ENCODE results near the gene TEX11.
"Not testable (repeated sequence)": the region's sequence is repeated elsewhere in the genome, so short reads cannot be mapped to it uniquely, and the experiment has no call there.

The TEX11 gene

DNA sequence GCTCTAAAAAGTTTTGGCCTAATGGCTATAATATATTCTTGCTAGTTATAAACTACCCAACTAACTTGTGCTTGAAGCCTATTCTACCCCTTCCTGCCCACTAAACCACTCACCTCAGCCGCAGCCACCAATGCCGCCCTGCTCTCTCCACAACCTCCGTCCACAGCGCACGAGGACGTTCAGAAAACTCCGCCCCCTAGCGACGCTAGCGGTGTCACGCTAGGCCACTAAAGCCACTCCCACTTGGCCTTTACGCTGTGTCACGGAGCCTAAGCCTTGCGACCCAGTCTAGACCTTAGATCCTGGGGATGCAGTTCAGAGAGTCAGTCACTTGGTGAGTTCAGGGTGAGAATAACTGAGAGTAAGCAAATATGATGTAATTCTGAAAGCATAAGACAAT is at the start of gene TEX11:
TSS of gene TEX11 (minus strand) at position 171 of the 400 bp plus-strand sequence. CDS start 922 bp downstream, outside the sequence.
- DNase-seq (ENCODE audit: low read depth in 2 of 2): no peak

DNA sequence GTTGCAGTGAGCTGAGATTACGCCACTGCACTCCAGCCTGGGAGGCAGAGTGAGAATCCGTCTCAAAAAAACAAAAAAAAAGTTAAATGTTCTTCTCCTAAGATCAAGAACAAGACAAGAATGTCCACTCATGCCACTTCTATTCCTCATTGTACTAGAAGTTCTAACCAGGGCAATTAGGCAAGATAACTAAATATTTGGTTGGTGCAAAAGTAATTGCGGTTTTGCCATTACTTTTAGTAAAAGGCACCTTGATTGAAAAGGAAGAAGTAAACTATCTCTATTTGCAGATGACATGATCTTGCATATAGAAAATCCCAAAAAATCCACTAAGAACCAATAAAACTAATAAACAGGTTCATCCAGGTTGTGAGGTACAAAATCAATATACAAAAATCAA is 46.4 kb upstream of the TEX11 start:
- no peak for DNase-seq (ENCODE audit: low read depth in 2 of 2)

DNA sequence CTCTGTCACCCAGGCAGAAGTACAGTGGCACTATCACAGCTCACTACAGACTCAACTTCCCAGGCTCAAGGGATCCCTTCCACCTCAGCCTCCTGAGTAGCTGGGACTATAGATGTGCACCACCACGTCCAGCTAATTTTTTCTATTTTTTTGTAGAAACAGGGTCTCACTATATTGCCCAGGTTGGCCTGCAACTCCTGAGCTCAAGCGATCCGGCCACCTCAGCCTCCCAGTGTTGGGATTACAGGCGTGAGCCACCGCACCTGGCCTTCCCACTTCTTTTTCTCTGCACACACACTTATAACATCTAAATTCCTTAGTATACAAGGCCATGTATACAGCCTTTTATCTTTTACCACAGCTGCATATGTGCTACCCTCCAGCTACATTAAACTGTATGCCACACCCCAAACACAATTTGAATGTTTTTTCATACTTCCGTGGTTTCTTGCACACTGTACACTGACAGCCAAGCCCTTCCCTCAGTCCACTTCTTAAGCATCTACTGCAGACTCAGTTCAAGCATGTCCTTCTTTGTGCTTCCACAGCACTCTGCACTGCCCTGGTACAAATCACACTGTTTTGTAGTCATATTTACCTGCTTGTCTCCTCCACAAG is 15.9 kb upstream of the TEX11 start:
- DNase-seq (ENCODE audit: low read depth in 2 of 2): no peak

DNA sequence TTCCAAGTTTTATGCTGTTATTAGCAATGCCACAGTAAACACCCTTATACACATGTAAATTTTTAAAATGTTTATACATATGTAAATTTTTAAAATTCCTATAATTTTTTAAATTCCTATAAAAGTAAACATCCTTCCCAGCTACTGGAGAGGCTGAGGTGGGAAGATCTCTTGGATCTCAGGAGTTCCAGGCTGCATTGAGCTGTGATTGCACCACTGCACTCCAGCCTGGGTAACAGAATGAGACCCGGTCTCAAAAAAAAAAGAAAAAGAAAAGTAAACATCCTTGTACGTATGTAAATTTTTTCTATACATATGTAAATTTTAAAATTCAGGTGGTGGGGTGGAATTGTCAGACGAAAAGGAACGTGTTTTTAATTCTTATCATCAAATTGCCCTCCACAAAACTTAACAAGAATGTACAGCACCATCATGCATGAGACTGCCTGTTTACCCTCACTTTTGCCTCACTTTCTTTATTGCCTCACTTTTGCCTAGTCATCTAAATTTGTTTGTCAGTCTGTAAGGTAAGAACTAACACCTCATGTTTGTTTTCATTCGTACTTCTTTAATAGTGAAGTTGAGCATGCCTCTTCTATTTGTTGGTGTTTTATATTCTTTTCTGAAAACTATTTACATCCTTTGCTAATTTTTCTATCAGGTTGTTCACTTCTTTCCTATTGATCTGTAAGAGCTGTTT is 14.4 kb upstream of the TEX11 start:
- DNase-seq (ENCODE audit: low read depth in 2 of 2): no peak

DNA sequence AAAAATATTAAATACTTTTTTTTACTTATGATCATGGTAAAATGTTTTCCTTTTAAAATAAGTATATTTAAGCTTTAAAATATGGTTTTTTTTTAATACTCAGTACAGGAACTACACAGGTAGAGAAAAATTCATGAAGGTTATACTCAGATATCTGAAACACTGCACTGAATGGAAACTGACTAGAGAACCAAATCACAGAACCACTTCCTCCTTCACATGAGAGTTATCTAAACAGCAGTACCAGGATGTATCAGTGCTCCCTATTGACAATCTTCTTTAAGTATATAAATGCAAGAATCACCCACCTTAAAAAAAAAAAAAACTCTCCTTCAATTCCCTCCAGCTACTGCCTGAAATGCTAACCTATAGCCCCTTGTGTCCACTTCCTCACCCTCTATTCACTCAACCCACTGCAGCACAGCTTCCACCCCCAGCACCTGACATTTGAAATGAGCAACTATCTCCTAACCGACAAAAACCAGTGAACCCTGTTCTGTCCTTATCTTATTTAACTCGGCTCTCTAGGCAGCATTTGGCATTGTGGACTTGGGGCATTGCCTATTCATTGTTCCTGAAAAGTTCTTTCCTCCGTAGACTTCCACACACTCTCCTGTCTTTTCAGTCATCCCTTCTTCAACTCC is 13.3 kb upstream of the TEX11 start:
- DNase-seq (ENCODE audit: low read depth in 2 of 2): no peak

DNA sequence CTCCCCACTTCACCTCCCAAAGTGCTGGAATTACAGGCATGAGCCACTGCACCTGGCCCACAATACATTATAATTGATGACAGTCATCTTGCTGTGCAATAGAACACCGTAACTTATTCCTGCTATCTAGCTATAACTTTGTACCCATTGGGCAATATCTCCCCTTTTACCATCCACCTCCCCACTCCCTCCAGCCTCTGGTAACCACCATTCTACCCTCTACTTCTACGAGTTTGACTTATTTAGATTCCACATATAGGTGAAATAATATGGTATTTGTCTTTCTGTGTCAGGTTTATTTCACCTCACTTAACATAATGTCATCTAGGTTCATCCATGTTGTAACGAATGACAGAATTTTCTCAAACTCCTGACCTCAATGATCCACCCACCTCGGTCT is 8.2 kb upstream of the TEX11 start:
- no peak for DNase-seq (ENCODE audit: low read depth in 2 of 2)

DNA sequence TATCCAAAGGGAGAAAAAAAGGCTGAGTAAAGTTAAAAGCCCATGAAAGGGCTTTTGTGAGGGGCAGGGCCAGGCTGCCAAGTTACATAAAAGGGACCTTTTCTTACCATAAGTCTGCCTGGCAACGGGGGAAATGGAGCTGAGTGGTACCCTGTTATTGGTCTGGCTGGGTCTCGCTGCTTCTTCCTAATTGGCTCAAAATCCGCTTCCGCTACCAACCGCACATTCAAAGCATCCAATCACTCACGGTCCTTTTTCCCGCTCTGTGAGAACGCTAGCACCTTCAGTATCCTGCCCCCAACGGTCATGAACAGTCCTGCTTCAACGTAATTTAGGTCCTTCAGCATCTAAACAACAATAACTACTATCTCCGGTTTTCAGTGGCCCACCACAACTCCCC is 611 bp downstream of the TEX11 start:
- no peak for DNase-seq (ENCODE audit: low read depth in 2 of 2)

DNA sequence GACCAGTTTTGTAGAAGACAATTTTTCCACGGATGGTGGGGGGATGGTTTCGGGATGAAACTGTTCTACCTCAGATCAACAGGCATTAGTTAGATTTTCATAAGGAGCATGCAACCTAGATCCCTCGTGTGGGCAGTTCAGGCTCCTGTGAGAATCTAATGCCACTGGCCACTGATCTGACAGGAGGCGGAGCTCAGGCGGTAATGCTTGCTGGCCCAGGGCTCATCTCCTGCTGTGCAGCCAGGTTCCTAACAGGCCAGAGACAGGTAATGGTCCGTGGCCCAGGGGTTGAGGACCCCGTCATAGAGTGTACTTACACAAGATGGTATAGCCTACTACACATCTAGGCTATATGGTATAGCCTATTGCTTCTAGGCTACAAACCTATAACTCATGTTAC is 7.0 kb downstream of the TEX11 start:
- DNase-seq (ENCODE audit: low read depth in 2 of 2): no peak

DNA sequence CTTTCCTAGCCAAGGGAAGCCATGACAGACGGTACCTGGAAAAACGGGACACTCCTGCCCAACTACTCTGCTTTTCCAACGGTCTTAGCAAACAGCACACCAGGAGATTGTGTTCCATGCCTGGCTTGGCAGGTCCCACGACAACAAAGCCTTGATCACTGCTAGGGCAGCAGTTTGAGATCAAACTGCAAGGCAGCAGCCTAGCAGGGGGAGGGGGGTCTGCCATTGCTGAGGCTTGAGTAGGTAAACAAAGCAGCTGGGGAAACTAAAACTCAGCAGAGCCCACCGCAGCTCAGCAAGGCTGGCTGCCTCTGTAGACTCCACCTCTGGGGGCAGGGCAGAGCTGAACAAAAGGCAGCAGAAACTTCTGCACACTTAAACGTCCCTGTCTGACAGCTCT is 18.1 kb downstream of the TEX11 start:
- DNase-seq (ENCODE audit: low read depth in 2 of 2): not testable (repeated sequence)

DNA sequence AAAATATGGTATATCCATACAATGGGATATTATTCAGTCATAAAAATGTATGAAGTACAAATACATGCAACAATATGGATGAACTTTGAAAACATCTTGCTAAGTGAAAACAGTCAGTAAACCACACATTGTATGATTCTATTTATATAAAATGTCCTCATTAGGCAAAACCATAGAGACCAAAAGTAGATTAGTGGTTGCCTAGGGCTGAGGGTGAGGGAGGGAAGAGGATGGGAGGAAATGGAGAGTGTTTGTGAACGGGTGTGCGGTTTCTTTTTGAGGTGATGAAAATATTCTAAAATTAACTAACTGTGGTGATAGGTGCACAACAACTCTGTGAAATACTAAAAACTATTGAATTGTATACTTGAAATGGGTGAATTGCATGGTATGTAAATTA is 29.6 kb downstream of the TEX11 start:
- no peak for DNase-seq (ENCODE audit: low read depth in 2 of 2)

DNA sequence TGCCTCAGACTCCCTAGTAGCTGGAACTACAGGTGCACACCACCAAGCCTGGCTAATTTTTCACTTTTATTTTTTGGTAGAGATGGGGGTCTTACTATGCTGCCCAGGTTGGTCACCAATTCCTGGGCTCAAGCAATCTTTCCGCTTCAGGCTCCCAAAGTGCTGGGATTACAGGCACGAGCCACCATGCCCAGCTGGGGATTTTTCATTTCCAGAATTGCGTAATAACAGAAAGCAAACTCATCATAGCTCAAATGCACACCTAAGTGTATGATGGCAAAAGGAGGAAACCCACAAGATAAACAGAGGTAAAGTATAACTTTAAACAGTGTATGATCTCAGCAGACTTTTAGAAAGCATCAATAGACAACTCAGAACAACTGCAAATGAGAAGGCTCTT is 56.2 kb downstream of the TEX11 start:
- no peak for DNase-seq (ENCODE audit: low read depth in 2 of 2)

DNA sequence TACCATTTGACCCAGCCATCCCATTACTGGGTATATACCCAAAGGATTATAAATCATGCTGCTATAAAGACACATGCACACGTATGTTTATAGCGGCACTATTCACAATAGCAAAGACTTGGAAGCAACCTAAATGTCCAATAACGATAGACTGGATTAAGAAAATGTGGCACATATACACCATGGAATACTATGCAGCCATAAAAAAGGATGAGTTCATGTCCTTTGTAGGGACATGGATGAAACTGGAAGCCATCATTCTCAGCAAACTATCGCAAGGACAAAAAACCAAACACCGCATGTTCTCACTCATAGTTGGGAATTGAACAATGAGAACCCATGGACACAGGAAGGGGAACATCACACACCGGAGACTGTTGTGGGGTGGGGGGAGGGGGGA is 64.4 kb downstream of the TEX11 start:
- DNase-seq (ENCODE audit: low read depth in 2 of 2): not testable (repeated sequence)

DNA sequence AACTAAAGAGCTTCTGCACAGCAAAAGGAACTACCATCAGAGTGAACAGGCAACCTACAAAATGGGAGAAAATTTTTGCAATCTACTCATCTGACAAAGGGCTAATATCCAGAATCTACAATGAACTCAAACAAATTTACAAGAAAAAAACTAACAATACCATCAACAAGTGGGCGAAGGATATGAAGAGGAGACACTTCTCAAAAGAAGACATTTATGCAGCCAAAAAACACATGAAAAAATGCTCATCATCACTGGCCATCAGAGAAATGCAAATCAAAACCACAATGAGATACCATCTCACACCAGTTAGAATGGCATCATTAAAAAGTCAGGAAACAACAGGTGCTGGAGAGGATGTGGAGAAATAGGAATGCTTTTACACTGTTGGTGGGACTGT is 64.9 kb downstream of the TEX11 start:
- not testable (repeated sequence) for DNase-seq (ENCODE audit: low read depth in 2 of 2)

DNA sequence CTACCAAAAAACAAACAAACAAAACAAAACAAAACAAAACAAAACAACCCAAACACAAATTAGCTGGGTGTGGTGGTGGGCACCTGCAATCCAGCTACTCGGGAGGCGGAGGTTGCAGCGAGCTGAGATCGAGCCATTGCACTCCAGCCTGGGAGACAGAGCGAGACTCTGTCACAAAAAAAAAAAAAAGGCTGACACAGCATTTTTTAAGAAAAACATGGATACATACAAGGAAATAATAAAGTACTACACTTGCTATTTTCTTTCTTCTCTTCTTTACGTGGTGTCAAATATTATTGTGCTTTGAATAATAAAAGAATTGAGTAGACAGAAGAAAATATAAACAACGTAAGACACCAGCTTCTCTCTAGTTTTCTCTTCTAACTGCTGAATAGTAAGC is 73.9 kb downstream of the TEX11 start:
- DNase-seq (ENCODE audit: low read depth in 2 of 2): no peak

DNA sequence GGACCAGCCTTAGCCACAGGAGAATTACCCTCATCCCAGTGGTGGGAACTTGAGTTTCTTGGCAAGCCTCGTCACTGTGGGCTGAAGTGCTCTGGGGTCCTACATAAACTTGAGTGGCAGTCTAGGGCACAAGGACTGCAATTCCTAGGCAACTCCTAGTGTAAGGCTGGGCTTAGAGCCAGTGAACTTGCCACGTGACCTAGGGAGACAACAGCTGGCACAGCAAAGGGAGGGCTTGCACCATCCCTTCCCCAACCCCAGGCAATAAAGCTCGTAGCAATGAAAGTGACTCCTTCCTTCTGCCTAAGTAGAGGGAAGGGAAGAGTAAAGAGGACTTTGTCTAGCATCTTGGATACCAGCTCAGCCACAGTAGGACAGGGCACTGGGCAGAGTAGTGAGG is 81.8 kb downstream of the TEX11 start:
- no peak for DNase-seq (ENCODE audit: low read depth in 2 of 2)

DNA sequence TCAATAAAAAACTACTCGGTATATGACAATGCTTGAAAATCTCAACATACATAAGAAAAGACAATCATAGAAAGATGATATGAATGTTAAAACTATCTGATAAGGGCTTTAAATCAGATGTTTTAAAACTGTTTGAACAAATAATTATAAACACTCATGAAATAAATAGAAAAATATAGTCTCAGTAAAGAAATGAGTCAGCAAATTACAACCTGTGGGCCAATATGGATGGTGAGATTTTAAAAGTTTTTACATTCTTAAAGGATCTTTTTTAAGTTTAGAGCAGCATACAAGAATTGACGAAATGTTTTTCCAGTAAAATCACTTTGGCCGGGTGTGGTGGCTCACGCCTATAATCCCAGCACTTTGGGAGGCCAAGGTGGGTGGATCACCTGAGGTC is 83.1 kb downstream of the TEX11 start:
- no peak for DNase-seq (ENCODE audit: low read depth in 2 of 2)

DNA sequence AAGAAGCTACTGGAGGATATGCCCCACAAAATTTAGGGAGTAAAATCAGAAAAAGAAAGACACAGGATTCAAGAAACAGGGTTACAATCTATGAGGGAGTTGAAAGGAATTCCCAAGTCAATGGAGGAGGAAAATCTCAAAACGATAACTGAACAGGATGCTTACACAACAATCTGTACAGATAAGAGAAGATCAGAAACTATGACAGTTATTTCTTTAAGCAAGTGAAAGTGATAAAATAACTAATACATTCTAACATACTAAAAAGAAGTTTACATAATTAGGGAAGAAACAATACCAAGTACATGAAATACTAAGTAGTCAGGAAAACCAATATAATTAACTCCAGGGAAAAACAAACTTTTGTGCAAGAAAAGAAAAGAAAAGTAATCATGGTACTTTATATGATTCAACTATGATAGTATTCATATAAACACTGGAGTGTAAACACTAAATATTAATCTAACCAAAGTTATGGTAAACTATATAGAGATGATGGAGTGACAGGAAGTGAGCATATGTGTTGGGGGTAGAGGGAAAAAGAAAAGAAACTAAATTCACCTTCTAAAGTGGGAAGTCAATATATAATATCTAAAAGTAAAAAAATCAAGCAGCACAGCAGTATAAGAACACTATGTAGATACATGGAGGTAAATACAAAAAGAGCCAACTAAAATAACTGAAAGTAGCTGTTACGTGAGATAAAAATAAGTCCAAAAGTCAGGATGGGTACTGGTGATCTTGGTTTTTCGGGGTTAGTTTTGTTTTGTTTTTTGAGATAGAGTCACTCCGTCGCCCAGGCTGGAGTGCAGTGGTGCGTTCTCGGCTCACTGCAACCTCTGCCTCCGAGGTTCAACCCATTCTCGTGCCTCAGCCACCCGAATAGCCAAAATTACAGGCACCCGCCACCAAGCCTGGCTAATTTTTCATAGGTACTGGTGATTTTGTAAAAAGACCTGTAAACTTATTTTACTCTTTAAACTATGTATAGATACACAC is 99.3 kb downstream of the TEX11 start:
- DNase-seq (ENCODE audit: low read depth in 2 of 2): no peak

DNA sequence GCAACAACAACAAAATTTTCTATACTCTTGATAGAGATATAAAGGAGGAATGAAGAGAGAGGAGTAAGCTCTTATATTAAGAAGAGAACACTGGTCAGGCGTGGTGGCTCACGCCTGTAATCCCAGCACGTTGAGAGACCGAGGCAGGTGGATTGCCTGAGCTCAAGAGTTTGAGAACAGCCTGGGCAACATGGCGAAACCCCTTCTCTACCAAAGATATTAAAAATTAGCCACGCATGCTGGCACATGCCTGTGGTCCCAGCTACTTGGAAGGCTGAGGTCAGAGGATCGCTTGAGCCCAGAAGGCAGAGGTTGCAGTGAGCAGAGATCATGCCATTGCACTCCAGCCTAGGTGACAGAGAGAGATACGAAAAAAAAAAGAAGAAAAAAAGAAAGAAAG is 102.4 kb downstream of the TEX11 start:
- no peak for DNase-seq (ENCODE audit: low read depth in 2 of 2)

DNA sequence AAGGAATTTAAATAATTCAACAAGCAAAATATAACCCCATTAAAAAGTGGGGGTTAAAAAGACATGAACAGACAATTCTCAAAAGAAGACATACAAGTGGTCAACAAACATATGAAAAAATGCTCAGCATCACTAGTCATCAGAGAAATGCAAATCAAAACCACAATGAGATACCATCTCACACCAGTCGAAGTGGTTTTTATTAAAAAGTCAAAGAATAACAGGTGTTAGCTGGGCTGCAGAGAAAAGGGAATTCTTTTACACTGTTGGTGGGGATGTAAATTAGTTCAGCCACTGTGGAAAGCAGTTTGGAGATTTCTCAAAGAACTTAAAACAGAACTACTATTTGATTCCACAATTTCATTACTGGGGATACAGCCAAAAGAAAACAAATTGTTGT is 111.8 kb downstream of the TEX11 start:
- not testable (repeated sequence) for DNase-seq (ENCODE audit: low read depth in 2 of 2)

DNA sequence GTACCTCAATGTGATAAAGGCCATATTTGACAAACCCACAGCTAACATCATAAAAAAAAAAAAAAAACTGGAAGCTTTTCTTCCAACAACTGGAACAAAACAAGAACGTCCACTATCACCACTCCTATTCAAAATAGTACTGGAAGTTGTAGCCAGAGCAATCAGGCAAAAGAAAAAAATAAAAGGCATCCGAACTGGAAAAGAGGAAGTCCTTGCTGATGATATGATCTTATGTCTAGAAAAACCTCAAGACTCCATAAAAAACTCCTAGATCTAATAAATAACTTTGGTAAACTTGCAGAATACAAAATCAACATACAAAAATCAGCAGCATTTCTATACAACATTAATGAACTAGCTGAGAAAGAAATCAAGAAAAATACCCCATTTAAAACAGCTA is 134.3 kb downstream of the TEX11 start:
- no peak for DNase-seq (ENCODE audit: low read depth in 2 of 2)

DNA sequence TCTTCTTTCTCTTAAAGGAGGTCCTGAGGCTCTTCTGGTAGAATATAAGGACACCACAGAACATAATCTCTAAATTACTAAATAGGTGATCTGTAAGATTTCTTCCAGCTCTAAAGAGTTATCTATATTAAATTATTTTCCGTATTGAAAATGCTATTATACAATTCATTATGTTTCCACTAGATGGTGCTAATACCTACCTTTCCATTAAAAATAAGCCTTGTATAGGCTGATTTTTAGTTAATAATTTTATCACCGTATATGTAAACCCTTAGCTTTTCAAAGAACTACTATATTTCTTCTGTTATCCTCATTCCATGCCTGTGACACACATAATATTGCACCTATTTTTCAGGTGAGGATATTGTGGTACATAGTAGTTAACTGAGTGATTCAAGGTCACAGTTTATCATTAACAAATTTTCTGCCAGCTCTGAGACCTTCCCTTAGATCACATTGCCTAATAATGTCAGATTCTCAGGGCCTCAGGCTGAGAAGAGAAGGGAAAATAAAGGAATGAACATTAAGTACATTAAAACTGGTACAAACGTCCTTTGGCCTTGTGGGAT is 138.8 kb downstream of the TEX11 start:
- DNase-seq (ENCODE audit: low read depth in 2 of 2): no peak

DNA sequence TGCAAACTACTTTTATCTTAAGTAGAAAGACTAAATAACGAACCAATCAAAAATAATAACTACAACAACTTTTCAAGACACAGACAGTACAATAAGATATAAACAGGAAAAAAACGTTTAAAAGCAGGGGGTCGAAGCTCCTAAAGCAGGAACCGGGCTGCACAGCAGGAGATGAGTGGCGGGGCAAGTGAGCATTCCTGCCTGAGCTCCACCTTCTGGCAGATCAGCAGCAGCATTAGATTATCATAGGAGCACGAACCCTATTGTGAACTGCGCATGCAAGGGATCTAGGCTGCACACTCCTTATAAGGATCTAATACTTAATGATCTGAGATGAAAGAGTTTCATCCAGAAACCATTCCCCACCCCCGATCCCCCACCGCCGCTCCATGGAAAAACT is 146.2 kb downstream of the TEX11 start:
- DNase-seq (ENCODE audit: low read depth in 2 of 2): no peak
